ENCODE results near the gene BAIAP2. TPM values are rescaled to one million over a fixed set of nuclear protein-coding genes. Genes with fewer than 3 reads are reported as not detected.

BAIAP2 gene
- total and polyA plus RNA-seq, 2 of the 13 experiments (the other 11 are each of a cell fraction or from before 2014, with no cell fraction given) = 22.5 to 24.0 TPM

DNA sequence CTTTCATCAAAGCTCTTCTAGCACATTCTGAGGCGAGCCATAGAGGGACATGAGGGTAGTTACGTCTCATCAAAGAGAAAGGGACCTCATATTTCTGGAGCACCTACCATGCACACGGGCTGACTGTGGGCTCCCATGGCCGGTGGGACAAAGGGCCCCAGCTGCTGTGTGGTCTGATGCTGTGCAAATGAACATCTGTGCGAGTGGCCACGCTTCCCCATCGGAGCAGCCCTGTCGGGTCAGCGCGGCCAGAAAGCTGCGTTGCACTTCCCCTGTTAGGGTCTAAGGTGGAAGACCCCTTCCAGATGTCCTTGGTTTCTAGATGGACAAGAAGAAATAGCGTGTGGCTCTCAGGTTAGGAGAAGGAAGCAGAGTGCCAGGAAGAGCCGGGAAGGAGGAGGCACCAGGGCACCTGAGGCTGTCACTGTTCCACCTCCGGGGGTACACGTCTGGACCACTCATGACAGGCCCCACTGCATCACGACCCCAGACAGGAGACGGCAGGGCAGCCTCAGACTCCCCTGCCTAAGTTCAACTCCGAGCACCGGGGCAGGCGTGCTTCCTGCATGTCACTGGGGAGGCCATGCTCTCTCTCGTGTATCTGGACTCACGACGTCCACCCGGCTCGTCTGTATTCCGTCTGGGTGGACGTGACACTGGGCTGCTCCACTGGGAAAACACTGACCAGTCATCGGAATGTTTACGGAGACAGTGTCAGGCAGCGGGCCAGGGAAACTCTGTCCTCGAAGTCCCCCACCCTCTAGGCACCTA is 8.5 kb upstream of the BAIAP2 start:
- Histone ChIP-seq H3K4me1 (ENCODE audit: insufficient read depth, low read length) (peaks cover 77% of the 10 kb centered on the region), H3K9ac (ENCODE audit: insufficient read depth, low read depth, low read length) (no peak overlapping the region), H3K27ac (ENCODE audit: extremely low read length, insufficient read depth, low read length) (no peak overlapping the region), H3K79me2 (ENCODE audit: insufficient read depth, low read length) (no peaks in the 10 kb centered on the region), H3K36me3 (replicated peaks in 1 of 2; ENCODE audit: control insufficient read depth in 1 of 2, insufficient read depth in 2 of 2, low read length in 2 of 2) (no peaks in the 10 kb centered on the region), H3K9me3 (ENCODE audit: low read length) (no peaks in the 10 kb centered on the region), H3K4me3 (replicated peaks in 1 of 3; ENCODE audit: insufficient read depth in 1 of 3, low read depth in 2 of 3, low read length in 3 of 3) (no peak overlapping the region), H4K20me1 (ENCODE audit: insufficient read depth, low read length) (no peaks in the 10 kb centered on the region), H3K4me2 (ENCODE audit: low read depth, low read length) (peak overlapping the region; percentile 25; the same call in 1 of the 2 replicates), H3K27me3 (ENCODE audit: control insufficient read depth in 1 of 2, insufficient read depth in 2 of 2, low read length in 2 of 2) (peaks cover 19 to 48% of the 10 kb centered on the region in 2 experiments; a peak in 4 of 5 replicates), H2AFZ (ENCODE audit: low read length) (no peak overlapping the region)
- 29% methylated on average over 30 of the region's 31 CpGs for WGBS (ENCODE audit: low lambda C conversion rate)
- FAIRE-seq (no peak), DNase-seq (ENCODE audit: low spot score) (no peak), ATAC-seq (no peak)
- in situ Hi-C loops (cut with HindIII; ENCODE audit: extremely low pct_ligation_motif_present, low pct_unique_long_range_greater_than_20kb) = no loop called here
- ChIA-PET POLR2A (interaction anchor here (1.2 to 1.5 kb wide), 4 partner anchors 9 to 68 kb away, joined by 3 to 7 read pairs (median 5); partner anchors contain the start of gene BAIAP2), CTCF (ENCODE audit: low intra/inter-chr PET ratio, low total read pairs) (no interaction called here)
- intact Hi-C loops (cut with micrococcal nuclease; ENCODE audit: unreplicated experiment) = no loop called here
- BruUV-seq (replicated peaks) = no TSS peak
- TF ChIP-seq ZNF781 (CRISPR knock-in tag; IDR thresholded peaks at IDR 0.05; ENCODE audit: borderline replicate concordance, not compliant biosample characterization) (no peak), ZNF224 (CRISPR knock-in tag; IDR thresholded peaks at IDR 0.05) (no peak), SOX6 (IDR thresholded peaks at IDR 0.05) (no peak), SOX6 (CRISPR knock-in tag; IDR thresholded peaks at IDR 0.05) (no peak), SATB2 (CRISPR knock-in tag; IDR thresholded peaks at IDR 0.05) (no peak), MZF1 (CRISPR knock-in tag; IDR thresholded peaks at IDR 0.05; ENCODE audit: borderline replicate concordance) (no peak), GLI4 (CRISPR knock-in tag; IDR thresholded peaks at IDR 0.05; ENCODE audit: borderline replicate concordance) (0 out of 2 replicates have a peak, but pooled peaks have one; percentile 25), NBN (conservative IDR thresholded peaks at IDR 0.05) (no peak), ZNF572 (CRISPR knock-in tag; IDR thresholded peaks at IDR 0.05) (no peak), POGZ (CRISPR knock-in tag; IDR thresholded peaks at IDR 0.05) (no peak), RBM39 (IDR thresholded peaks at IDR 0.05; ENCODE audit: low read depth, low read length, poor library complexity, severe bottlenecking) (no peak), NAIF1 (CRISPR knock-in tag; IDR thresholded peaks at IDR 0.05; ENCODE audit: borderline replicate concordance) (no peak), SAP130 (CRISPR knock-in tag; IDR thresholded peaks at IDR 0.05; ENCODE audit: low read depth) (peak; percentile 37; the same call in 1 of the 2 replicates), CEBPG (CRISPR knock-in tag; IDR thresholded peaks at IDR 0.05) (no peak), REPIN1 (CRISPR knock-in tag; IDR thresholded peaks at IDR 0.05; ENCODE audit: borderline replicate concordance, low read depth) (no peak), ZNF557 (CRISPR knock-in tag; IDR thresholded peaks at IDR 0.05) (no peak), YY1 (IDR thresholded peaks at IDR 0.05; ENCODE audit: insufficient read depth, insufficient replicate concordance, low read depth, low read length) (no peak), ZBTB7A (CRISPR knock-in tag; IDR thresholded peaks at IDR 0.05) (0 out of 2 replicates have a peak, but pooled peaks have one; percentile 28), ISX (CRISPR knock-in tag; conservative IDR thresholded peaks at IDR 0.05) (no peak)
- TF ChIP-seq, protein P1, sequence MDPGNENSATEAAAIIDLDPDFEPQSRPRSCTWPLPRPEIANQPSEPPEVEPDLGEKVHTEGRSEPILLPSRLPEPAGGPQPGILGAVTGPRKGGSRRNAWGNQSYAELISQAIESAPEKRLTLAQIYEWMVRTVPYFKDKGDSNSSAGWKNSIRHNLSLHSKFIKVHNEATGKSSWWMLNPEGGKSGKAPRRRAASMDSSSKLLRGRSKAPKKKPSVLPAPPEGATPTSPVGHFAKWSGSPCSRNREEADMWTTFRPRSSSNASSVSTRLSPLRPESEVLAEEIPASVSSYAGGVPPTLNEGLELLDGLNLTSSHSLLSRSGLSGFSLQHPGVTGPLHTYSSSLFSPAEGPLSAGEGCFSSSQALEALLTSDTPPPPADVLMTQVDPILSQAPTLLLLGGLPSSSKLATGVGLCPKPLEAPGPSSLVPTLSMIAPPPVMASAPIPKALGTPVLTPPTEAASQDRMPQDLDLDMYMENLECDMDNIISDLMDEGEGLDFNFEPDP (CRISPR knock-in tag; conservative IDR thresholded peaks at IDR 0.05) = no peak
- TF ChIP-seq, protein P2, sequence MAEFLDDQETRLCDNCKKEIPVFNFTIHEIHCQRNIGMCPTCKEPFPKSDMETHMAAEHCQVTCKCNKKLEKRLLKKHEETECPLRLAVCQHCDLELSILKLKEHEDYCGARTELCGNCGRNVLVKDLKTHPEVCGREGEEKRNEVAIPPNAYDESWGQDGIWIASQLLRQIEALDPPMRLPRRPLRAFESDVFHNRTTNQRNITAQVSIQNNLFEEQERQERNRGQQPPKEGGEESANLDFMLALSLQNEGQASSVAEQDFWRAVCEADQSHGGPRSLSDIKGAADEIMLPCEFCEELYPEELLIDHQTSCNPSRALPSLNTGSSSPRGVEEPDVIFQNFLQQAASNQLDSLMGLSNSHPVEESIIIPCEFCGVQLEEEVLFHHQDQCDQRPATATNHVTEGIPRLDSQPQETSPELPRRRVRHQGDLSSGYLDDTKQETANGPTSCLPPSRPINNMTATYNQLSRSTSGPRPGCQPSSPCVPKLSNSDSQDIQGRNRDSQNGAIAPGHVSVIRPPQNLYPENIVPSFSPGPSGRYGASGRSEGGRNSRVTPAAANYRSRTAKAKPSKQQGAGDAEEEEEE (CRISPR knock-in tag; IDR thresholded peaks at IDR 0.05; ENCODE audit: borderline replicate concordance) = no peak
- TF ChIP-seq, protein P3, sequence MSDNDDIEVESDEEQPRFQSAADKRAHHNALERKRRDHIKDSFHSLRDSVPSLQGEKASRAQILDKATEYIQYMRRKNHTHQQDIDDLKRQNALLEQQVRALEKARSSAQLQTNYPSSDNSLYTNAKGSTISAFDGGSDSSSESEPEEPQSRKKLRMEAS (IDR thresholded peaks at IDR 0.05) = peak; percentile 57; the same call in 1 of the 2 replicates
